Daoy (cell line): ENCODE data around the gene ANKH. TPM values are rescaled to one million over a fixed set of nuclear protein-coding genes. Genes with fewer than 3 reads are reported as not detected.

Experiments used
- DNase-seq: peaks from one replicate; pipeline ENCODE4 v3.0.0-alpha.2; 2015; ENCODE audit warnings: low read depth
- total RNA-seq: library from RNA; depleted of rRNA; stranded (reverse); fragments of >200 nt; shearing (Covaris generic); gene quantifications from 2 replicates; pipeline ENCODE4 v1.2.3, GENCODE V29; 2014

Gene ANKH
- total RNA-seq, 1 experiment from 2014 or later = 27.2 TPM

GRCh38 chr5:14715481-14715880, 156.1 kb downstream of the ANKH start:
- DNase-seq = no peak

- DNase-seq = no peak
Measured at GRCh38 chr5:14714706-14715105, 156.9 kb downstream of the ANKH start.

- DNase-seq = no peak
Measured at GRCh38 chr5:14713476-14714390, 157.8 kb downstream of the ANKH start.

GRCh38 chr5:14712666-14713065, 158.9 kb downstream of the ANKH start:
- no peak for DNase-seq

GRCh38 chr5:14712131-14712530, 159.4 kb downstream of the ANKH start:
- DNase-seq = no peak

- no peak for DNase-seq
Measured at GRCh38 chr5:14710313-14710994, 161.1 kb downstream of the ANKH start.

GRCh38 chr5:14708551-14708950, 163.0 kb downstream of the ANKH start:
- no peak for DNase-seq

- no peak for DNase-seq
Measured at GRCh38 chr5:14707811-14708390, 163.7 kb downstream of the ANKH start.

- no peak for DNase-seq
Measured at GRCh38 chr5:14706615-14707021, 165.0 kb downstream of the ANKH start.

- DNase-seq = no peak
Measured at GRCh38 chr5:14705556-14705955, 166.0 kb downstream of the ANKH start.

GRCh38 chr5:14702238-14702839, 169.2 kb downstream of the ANKH start:
- DNase-seq = no peak

GRCh38 chr5:14701556-14701955, 170.0 kb downstream of the ANKH start:
- DNase-seq = no peak

GRCh38 chr5:14700478-14701436, 170.8 kb downstream of the ANKH start:
- DNase-seq = no peak

GRCh38 chr5:14699807-14700400, 171.7 kb downstream of the ANKH start:
- no peak for DNase-seq

GRCh38 chr5:14699159-14699558, 172.4 kb downstream of the ANKH start:
- no peak for DNase-seq

GRCh38 chr5:14698495-14698894, 173.1 kb downstream of the ANKH start:
- no peak for DNase-seq

- no peak for DNase-seq
Measured at GRCh38 chr5:14696851-14697250, 174.7 kb downstream of the ANKH start.

- no peak for DNase-seq
Measured at GRCh38 chr5:14696057-14696456, 175.5 kb downstream of the ANKH start.

- DNase-seq = no peak
Measured at GRCh38 chr5:14695152-14695551, 176.4 kb downstream of the ANKH start.

- no peak for DNase-seq
Measured at GRCh38 chr5:14693070-14693469, 178.5 kb downstream of the ANKH start.
